ENCODE measurements around the gene PGBD5.

Gene PGBD5

GRCh38 chr1:230465691-230466090 is 39.6 kb upstream of the PGBD5 start:
- H3K9ac ChIP-seq (ENCODE audit: low read length), result no peak overlapping the region
- H2BK120ac ChIP-seq (ENCODE audit: low read depth, low read length), result no peak overlapping the region
- 22% methylated on average over 1 of the region's 1 CpG for WGBS
- H3K4me1 ChIP-seq (ENCODE audit: control insufficient read depth, insufficient read depth, low read depth, low read length), result no peaks in the 10 kb centered on the region
- H2BK15ac ChIP-seq (ENCODE audit: low read depth, poor library complexity, severe bottlenecking), result no peak overlapping the region
- no peak overlapping the region for H3K23ac ChIP-seq (ENCODE audit: low read length in 2 of 2)
- DNase-seq, result no peak
- no peak overlapping the region for H3K4ac ChIP-seq (ENCODE audit: low read depth in 1 of 2, low read length in 2 of 2)
- no peaks in the 10 kb centered on the region for H3K79me1 ChIP-seq (replicated peaks; ENCODE audit: low read length, poor library complexity, severe bottlenecking)
- no peak overlapping the region for H4K8ac ChIP-seq (ENCODE audit: low read length)
- no peak overlapping the region for H2AK5ac ChIP-seq (ENCODE audit: low read length, severe bottlenecking)
- H3K27ac ChIP-seq (ENCODE audit: low read length, poor library complexity, severe bottlenecking), result no peak overlapping the region
- H3K36me3 ChIP-seq (ENCODE audit: control insufficient read depth in 1 of 2, insufficient read depth in 2 of 2, low read depth in 1 of 2, low read length in 2 of 2), result no peaks in the 10 kb centered on the region
- H3K27me3 ChIP-seq (ENCODE audit: control insufficient read depth in 1 of 2, insufficient read depth in 1 of 2, low read length in 2 of 2), result no peaks in the 10 kb centered on the region
- no peak overlapping the region for H2BK12ac ChIP-seq (ENCODE audit: low read length in 2 of 2)
- no peak overlapping the region for H3K4me2 ChIP-seq (ENCODE audit: low read length, poor library complexity, severe bottlenecking)
- H3K9me3 ChIP-seq (ENCODE audit: control insufficient read depth, low read length), result peaks cover 3% of the 10 kb centered on the region
- no peak overlapping the region for H3K4me3 ChIP-seq (ENCODE audit: insufficient read depth in 1 of 2, low read depth in 1 of 2, low read length in 2 of 2)
- H2BK5ac ChIP-seq (ENCODE audit: low read depth, low read length, poor library complexity, severe bottlenecking), result no peak overlapping the region
- H2AFZ ChIP-seq (ENCODE audit: low read depth, low read length), result no peak overlapping the region
- no peak overlapping the region for H3K18ac ChIP-seq (ENCODE audit: low read depth in 1 of 2, low read length in 2 of 2)
- H4K91ac ChIP-seq (ENCODE audit: low read length), result no peak overlapping the region
- H3K14ac ChIP-seq (ENCODE audit: low read length in 2 of 2), result no peak overlapping the region

- H2AK5ac ChIP-seq (ENCODE audit: low read length, severe bottlenecking), result no peak overlapping the region
- H2AFZ ChIP-seq (ENCODE audit: low read depth, low read length), result no peak overlapping the region
- H3K27ac ChIP-seq (ENCODE audit: low read length, poor library complexity, severe bottlenecking), result no peak overlapping the region
- no peak overlapping the region for H3K4me3 ChIP-seq (ENCODE audit: insufficient read depth in 1 of 2, low read depth in 1 of 2, low read length in 2 of 2)
- H3K9me3 ChIP-seq (ENCODE audit: control insufficient read depth, low read length), result peaks cover 3% of the 10 kb centered on the region
- H2BK120ac ChIP-seq (ENCODE audit: low read depth, low read length), result no peak overlapping the region
- no peak overlapping the region for H3K14ac ChIP-seq (ENCODE audit: low read length in 2 of 2)
- no peak overlapping the region for H3K4me2 ChIP-seq (ENCODE audit: low read length, poor library complexity, severe bottlenecking)
- no peak overlapping the region for H3K9ac ChIP-seq (ENCODE audit: low read length)
- no peak overlapping the region for H3K4ac ChIP-seq (ENCODE audit: low read depth in 1 of 2, low read length in 2 of 2)
- H3K4me1 ChIP-seq (ENCODE audit: control insufficient read depth, insufficient read depth, low read depth, low read length), result no peaks in the 10 kb centered on the region
- DNase-seq, result no peak
- H4K8ac ChIP-seq (ENCODE audit: low read length), result no peak overlapping the region
- no peaks in the 10 kb centered on the region for H3K79me1 ChIP-seq (replicated peaks; ENCODE audit: low read length, poor library complexity, severe bottlenecking)
- no peak overlapping the region for H2BK5ac ChIP-seq (ENCODE audit: low read depth, low read length, poor library complexity, severe bottlenecking)
- H2BK15ac ChIP-seq (ENCODE audit: low read depth, poor library complexity, severe bottlenecking), result no peak overlapping the region
- no peaks in the 10 kb centered on the region for H3K36me3 ChIP-seq (ENCODE audit: control insufficient read depth in 1 of 2, insufficient read depth in 2 of 2, low read depth in 1 of 2, low read length in 2 of 2)
- H3K23ac ChIP-seq (ENCODE audit: low read length in 2 of 2), result no peak overlapping the region
- H4K91ac ChIP-seq (ENCODE audit: low read length), result no peak overlapping the region
- no peak overlapping the region for H2BK12ac ChIP-seq (ENCODE audit: low read length in 2 of 2)
- H3K27me3 ChIP-seq (ENCODE audit: control insufficient read depth in 1 of 2, insufficient read depth in 1 of 2, low read length in 2 of 2), result no peaks in the 10 kb centered on the region
- WGBS, result 67% methylated on average over 4 of the region's 4 CpGs
- H3K18ac ChIP-seq (ENCODE audit: low read depth in 1 of 2, low read length in 2 of 2), result no peak overlapping the region
Measured at GRCh38 chr1:230464671-230465070, 38.5 kb upstream of the PGBD5 start.

- H3K27me3 ChIP-seq (ENCODE audit: control insufficient read depth in 1 of 2, insufficient read depth in 1 of 2, low read length in 2 of 2), result no peaks in the 10 kb centered on the region
- no peak overlapping the region for H2BK15ac ChIP-seq (ENCODE audit: low read depth, poor library complexity, severe bottlenecking)
- H3K4me2 ChIP-seq (ENCODE audit: low read length, poor library complexity, severe bottlenecking), result no peak overlapping the region
- no peak overlapping the region for H2BK120ac ChIP-seq (ENCODE audit: low read depth, low read length)
- H3K36me3 ChIP-seq (ENCODE audit: control insufficient read depth in 1 of 2, insufficient read depth in 2 of 2, low read depth in 1 of 2, low read length in 2 of 2), result no peaks in the 10 kb centered on the region
- H2BK12ac ChIP-seq (ENCODE audit: low read length in 2 of 2), result no peak overlapping the region
- H3K4ac ChIP-seq (ENCODE audit: low read depth in 1 of 2, low read length in 2 of 2), result no peak overlapping the region
- H3K9me3 ChIP-seq (ENCODE audit: control insufficient read depth, low read length), result peaks cover 3% of the 10 kb centered on the region
- H3K79me1 ChIP-seq (replicated peaks; ENCODE audit: low read length, poor library complexity, severe bottlenecking), result no peaks in the 10 kb centered on the region
- H3K27ac ChIP-seq (ENCODE audit: low read length, poor library complexity, severe bottlenecking), result no peak overlapping the region
- H2AK5ac ChIP-seq (ENCODE audit: low read length, severe bottlenecking), result no peak overlapping the region
- no peak overlapping the region for H3K18ac ChIP-seq (ENCODE audit: low read depth in 1 of 2, low read length in 2 of 2)
- H3K23ac ChIP-seq (ENCODE audit: low read length in 2 of 2), result no peak overlapping the region
- no peak overlapping the region for H2AFZ ChIP-seq (ENCODE audit: low read depth, low read length)
- no peak overlapping the region for H4K91ac ChIP-seq (ENCODE audit: low read length)
- no peaks in the 10 kb centered on the region for H3K4me1 ChIP-seq (ENCODE audit: control insufficient read depth, insufficient read depth, low read depth, low read length)
- DNase-seq, result no peak
- H3K9ac ChIP-seq (ENCODE audit: low read length), result no peak overlapping the region
- H2BK5ac ChIP-seq (ENCODE audit: low read depth, low read length, poor library complexity, severe bottlenecking), result no peak overlapping the region
- H3K14ac ChIP-seq (ENCODE audit: low read length in 2 of 2), result no peak overlapping the region
- no peak overlapping the region for H4K8ac ChIP-seq (ENCODE audit: low read length)
- WGBS, result 83% methylated on average over 5 of the region's 5 CpGs
- H3K4me3 ChIP-seq (ENCODE audit: insufficient read depth in 1 of 2, low read depth in 1 of 2, low read length in 2 of 2), result no peak overlapping the region
Measured at GRCh38 chr1:230463760-230464159, 37.6 kb upstream of the PGBD5 start.

- Histone ChIP-seq H3K36me3 (ENCODE audit: control insufficient read depth in 1 of 2, insufficient read depth in 2 of 2, low read depth in 1 of 2, low read length in 2 of 2) (no peaks in the 10 kb centered on the region), H2AK5ac (ENCODE audit: low read length, severe bottlenecking) (no peak overlapping the region), H2BK12ac (ENCODE audit: low read length in 2 of 2) (no peak overlapping the region), H3K4ac (ENCODE audit: low read depth in 1 of 2, low read length in 2 of 2) (no peak overlapping the region), H3K9me3 (ENCODE audit: control insufficient read depth, low read length) (peaks cover 3% of the 10 kb centered on the region), H3K14ac (ENCODE audit: low read length in 2 of 2) (no peak overlapping the region), H4K8ac (ENCODE audit: low read length) (no peak overlapping the region), H2BK120ac (ENCODE audit: low read depth, low read length) (no peak overlapping the region), H3K4me2 (ENCODE audit: low read length, poor library complexity, severe bottlenecking) (no peak overlapping the region), H3K23ac (ENCODE audit: low read length in 2 of 2) (no peak overlapping the region), H2AFZ (ENCODE audit: low read depth, low read length) (no peak overlapping the region), H3K4me3 (ENCODE audit: insufficient read depth in 1 of 2, low read depth in 1 of 2, low read length in 2 of 2) (no peak overlapping the region), H3K79me1 (replicated peaks; ENCODE audit: low read length, poor library complexity, severe bottlenecking) (no peaks in the 10 kb centered on the region), H3K4me1 (ENCODE audit: control insufficient read depth, insufficient read depth, low read depth, low read length) (no peaks in the 10 kb centered on the region), H3K9ac (ENCODE audit: low read length) (no peak overlapping the region), H2BK15ac (ENCODE audit: low read depth, poor library complexity, severe bottlenecking) (no peak overlapping the region), H3K27ac (ENCODE audit: low read length, poor library complexity, severe bottlenecking) (no peak overlapping the region), H3K27me3 (ENCODE audit: control insufficient read depth in 1 of 2, insufficient read depth in 1 of 2, low read length in 2 of 2) (no peaks in the 10 kb centered on the region), H2BK5ac (ENCODE audit: low read depth, low read length, poor library complexity, severe bottlenecking) (no peak overlapping the region), H3K18ac (ENCODE audit: low read depth in 1 of 2, low read length in 2 of 2) (no peak overlapping the region), H4K91ac (ENCODE audit: low read length) (no peak overlapping the region)
- DNase-seq, result no peak
- 50% methylated on average over 1 of the region's 2 CpGs for WGBS
Measured at GRCh38 chr1:230463326-230463725, 37.2 kb upstream of the PGBD5 start.
